Measurements from ENCODE around the gene PRKACA.

PRKACA gene

DNA sequence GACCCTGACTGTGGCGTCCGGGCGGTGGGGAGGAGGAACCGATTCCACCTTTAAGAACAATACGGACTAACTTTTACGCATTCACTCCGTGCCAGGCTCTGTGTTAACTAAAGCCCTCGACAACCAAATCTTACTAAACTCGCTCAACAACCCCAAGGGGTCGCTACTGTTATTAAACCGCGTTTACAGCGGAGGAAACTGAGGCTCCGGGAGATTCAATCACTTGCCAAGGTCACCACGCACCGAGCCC lies 28.2 kb downstream of the PRKACA start:
- TF ChIP-seq CTCF (IDR thresholded peaks at IDR 0.05; ENCODE audit: borderline replicate concordance, insufficient read depth, low read depth, low read length): peak; percentile 21; the same call in 1 of the 2 replicates
- peak overlapping the region; percentile 70 for H3K4me3 ChIP-seq (ENCODE audit: low read depth, low read length)

DNA sequence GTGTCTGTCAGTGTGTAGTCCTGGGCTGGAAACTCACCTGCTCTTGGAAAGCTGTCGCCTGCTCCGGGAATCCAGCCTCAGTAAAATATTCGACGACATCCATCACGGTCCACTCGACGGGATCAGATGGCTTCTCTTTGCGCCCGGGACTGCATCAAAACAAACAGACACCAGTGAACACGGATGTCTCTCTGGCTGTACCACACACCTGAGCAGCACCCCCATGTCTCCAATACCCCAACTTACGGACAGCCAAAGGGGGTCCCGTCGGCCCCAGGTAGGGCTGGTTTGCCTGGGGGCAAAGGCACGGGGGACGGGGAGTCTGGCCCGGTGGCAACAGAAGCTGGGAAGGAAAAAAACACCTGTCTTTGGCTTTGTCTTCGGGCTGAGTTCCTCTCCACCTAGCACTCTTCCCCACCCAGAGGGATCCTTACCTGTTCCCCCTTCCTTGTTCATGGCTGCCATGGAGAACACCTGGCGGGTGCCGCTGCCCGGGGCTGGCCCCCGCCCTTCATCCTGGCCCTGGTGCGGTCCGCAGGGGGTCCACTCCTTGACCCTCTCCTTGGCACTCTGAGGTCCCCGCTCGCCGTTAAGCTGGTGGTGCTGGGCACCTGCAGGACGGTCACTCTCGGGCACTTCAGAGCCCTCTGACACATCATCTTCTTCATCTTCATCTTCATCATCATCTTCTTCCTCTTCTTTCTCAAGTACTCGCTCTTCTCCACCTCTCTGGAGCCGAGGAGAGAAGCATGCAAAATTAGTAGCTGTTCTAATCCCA lies 28.7 kb downstream of the PRKACA start:
- TF ChIP-seq CTCF (IDR thresholded peaks at IDR 0.05; ENCODE audit: borderline replicate concordance, insufficient read depth, low read depth, low read length): no peak
- peak overlapping the region; percentile 70 for H3K4me3 ChIP-seq (ENCODE audit: low read depth, low read length)

- H3K4me3 ChIP-seq (ENCODE audit: low read depth, low read length): no peak overlapping the region
Measured at GRCh38 chr19:14086098-14086497, 31.5 kb downstream of the PRKACA start.

DNA sequence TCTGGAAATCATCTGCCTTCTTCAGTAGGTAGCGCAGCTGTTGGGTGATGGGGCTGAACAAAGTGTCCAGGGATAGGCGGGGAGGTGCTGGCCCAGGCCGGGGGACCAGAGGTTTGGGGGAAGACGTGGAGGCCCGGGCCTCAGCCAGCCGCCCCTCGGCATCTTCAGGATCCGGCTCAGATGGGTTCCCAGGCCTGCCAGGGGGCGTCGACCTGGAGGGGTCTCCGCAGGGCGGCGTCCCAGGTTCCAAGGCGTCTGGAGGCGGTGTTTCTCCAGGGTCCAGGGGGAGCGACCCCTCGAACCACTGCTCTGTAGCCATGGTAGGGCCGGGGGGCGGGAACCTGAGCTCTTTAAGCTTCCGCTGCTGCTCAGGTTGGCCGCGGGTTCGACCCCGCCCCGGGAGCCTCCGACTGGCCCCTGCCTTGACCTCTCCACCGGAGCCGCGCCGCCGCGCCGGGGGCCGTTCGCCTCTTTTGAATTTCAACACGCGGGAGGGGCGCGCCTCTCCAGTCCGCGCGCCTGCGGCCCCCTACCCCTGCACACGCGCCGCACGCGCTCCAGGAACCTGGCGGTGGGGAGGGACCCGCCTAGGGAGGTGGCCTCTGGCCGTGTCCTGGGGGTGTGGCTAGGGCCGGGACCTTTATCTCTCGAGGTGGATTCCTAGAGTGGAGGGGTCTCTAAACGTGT lies 32.1 kb downstream of the PRKACA start, which contains the start of gene C19orf67:
C19orf67 (minus strand) TSS at position 475 of the 687 bp plus-strand sequence; CDS start at position 319, 156 bp downstream.
- no peak within 1 kb of the TSS for H3K4me3 ChIP-seq (ENCODE audit: low read depth, low read length)
- TF ChIP-seq CTCF (IDR thresholded peaks at IDR 0.05; ENCODE audit: borderline replicate concordance, insufficient read depth, low read depth, low read length): no peak

More at GRCh38 chr19:14086098-14086497, 31.5 kb downstream of the PRKACA start:
- no peak for TF ChIP-seq CTCF (IDR thresholded peaks at IDR 0.05; ENCODE audit: borderline replicate concordance, insufficient read depth, low read depth, low read length)

- TF ChIP-seq CTCF (IDR thresholded peaks at IDR 0.05; ENCODE audit: borderline replicate concordance, insufficient read depth, low read depth, low read length): no peak
- no peak overlapping the region for H3K4me3 ChIP-seq (ENCODE audit: low read depth, low read length)
Measured at GRCh38 chr19:14082675-14082960, 34.9 kb downstream of the PRKACA start.

DNA sequence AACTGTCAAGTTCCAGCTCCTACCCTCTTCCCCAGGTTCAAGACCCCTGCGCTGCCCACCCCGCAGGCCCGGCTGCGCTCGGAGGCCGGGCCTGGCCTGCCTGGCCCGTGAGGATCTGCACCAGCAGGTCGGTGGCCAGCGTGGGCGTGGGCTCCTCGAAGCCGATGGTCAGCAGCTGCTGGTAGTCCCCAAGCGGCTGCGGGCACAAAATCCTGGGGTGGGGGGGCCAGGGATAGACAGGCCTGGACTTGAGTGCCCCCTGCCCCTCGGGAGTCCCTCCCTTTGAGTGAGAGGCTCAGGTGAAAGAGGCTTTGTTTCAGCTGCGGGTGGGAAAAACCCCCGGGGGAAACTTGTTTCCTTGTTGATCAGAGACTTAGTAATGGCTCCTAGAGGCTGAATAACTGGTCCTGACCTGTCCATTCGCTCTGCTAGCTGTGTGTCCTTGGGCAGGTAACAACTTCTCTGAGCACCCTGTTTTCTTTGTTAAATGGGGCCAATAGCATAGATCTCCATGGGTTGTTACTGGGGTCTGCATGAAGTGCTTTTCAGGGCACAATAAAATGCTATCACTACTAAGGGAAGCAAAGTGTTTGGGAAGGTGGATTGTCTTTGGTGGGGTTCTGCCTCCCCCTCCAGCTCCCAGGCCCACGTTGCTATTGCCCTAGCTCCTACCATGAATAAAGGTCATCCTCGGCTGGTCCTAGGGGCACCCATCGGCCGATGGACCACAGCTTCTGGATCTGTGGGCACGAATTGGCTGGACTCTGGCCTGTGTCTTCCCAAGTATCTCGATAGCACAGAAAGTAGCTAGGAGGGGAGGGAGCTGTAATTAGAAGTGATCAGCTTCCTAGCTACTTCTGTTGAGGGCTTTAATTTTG lies 35.5 kb downstream of the PRKACA start:
- peak overlapping the region; percentile 90 for H3K4me3 ChIP-seq (ENCODE audit: low read depth, low read length)

More for the DNA sequence above, 35.5 kb downstream of the PRKACA start:
- no peak for TF ChIP-seq CTCF (IDR thresholded peaks at IDR 0.05; ENCODE audit: borderline replicate concordance, insufficient read depth, low read depth, low read length)
